IMR-90 (cell line): ENCODE data around the gene S100A13. TPM values are rescaled to one million over a fixed set of nuclear protein-coding genes. Genes with fewer than 3 reads are reported as not detected.

Experiments used
- ATAC-seq: fragments of 200-7000 bp; cut with Tn5 transposase; 2 replicates; pipeline ENCODE4 v1.9.1; 2020; ENCODE audit warnings: low read depth, mild to moderate bottlenecking, moderate library complexity
- BruUV-seq: library from RNA; stranded (reverse); fragments of 400-500 nt; replicated peaks from 2 replicates; lab custom pipeline; 2021; lab: Mats Ljungman, UMichigan
- CTCF ChIA-PET: fragments of 300-600 bp; formaldehyde crosslinking; extraction: SDS; loops from one replicate; lab custom pipeline; 2021; ENCODE audit warnings: antibody characterized with exemption; lab: Yijun Ruan, JAX
- POLR2A ChIA-PET: fragments of 300-600 bp; sonication (Branson Sonifier 250); formaldehyde crosslinking; loops from one replicate; lab custom pipeline; 2022; ENCODE audit warnings: antibody characterized with exemption; ENCODE audit not compliant: unreplicated experiment; lab: Charles Lee
- DNase-seq: peaks from one replicate; pipeline ENCODE4 v3.0.0; 2013
- H2AFZ ChIP-seq: replicated peaks from 2 replicates; pipeline ENCODE3; 2013; ENCODE audit warnings: low read length, mild to moderate bottlenecking; ENCODE audit not compliant: poor library complexity
- H2AK5ac ChIP-seq: 2 replicates; pipeline ENCODE4 v1.6.1; 2013; ENCODE audit warnings: low read depth, low read length, inconsistent platforms
- H2AK9ac ChIP-seq: replicated peaks from 2 replicates; pipeline ENCODE3; 2013; ENCODE audit warnings: mild to moderate bottlenecking, low read depth, low read length, moderate library complexity; ENCODE audit not compliant: poor library complexity
- H2BK120ac ChIP-seq: 2 replicates; pipeline ENCODE4 v1.6.1; 2013; ENCODE audit warnings: low read depth, low read length, inconsistent platforms
- H2BK15ac ChIP-seq: 3 replicates; pipeline ENCODE4 v1.6.1; 2013; ENCODE audit warnings: low read depth, low read length, inconsistent platforms
- H2BK20ac ChIP-seq: 2 replicates; pipeline ENCODE4 v1.6.1; 2013; ENCODE audit warnings: low read depth, mild to moderate bottlenecking, inconsistent platforms, low read length, moderate library complexity
- H2BK5ac ChIP-seq: 2 replicates; pipeline ENCODE4 v1.6.1; 2013; ENCODE audit warnings: mild to moderate bottlenecking, low read depth, low read length, inconsistent platforms; ENCODE audit not compliant: poor library complexity, severe bottlenecking
- H3K14ac ChIP-seq: replicated peaks from 2 replicates; pipeline ENCODE4 v1.6.1; 2013; ENCODE audit warnings: low read depth, low read length, inconsistent platforms
- H3K18ac ChIP-seq: 2 replicates; pipeline ENCODE4 v1.6.1; 2013; ENCODE audit warnings: low read depth, low read length, control low read depth
- H3K23ac ChIP-seq: 2 replicates; pipeline ENCODE4 v1.6.1; 2013; ENCODE audit warnings: low read depth, low read length, inconsistent platforms
- H3K27ac ChIP-seq: 2 replicates; pipeline ENCODE4 v1.5.1; 2013; ENCODE audit warnings: mild to moderate bottlenecking, control low read depth, low read length; ENCODE audit not compliant: insufficient read depth
- H3K27me3 ChIP-seq: 2 replicates; pipeline ENCODE4 v1.6.1; 2013; ENCODE audit warnings: low read length; ENCODE audit not compliant: control insufficient read depth, insufficient read depth
- H3K36me3 ChIP-seq: 2 replicates; pipeline ENCODE4 v1.6.1; 2013; ENCODE audit warnings: low read length, mixed read lengths; ENCODE audit not compliant: control insufficient read depth, insufficient read depth
- H3K4ac ChIP-seq: 2 replicates; pipeline ENCODE4 v1.6.1; 2013; ENCODE audit warnings: low read depth, low read length, inconsistent platforms
- H3K4me1 ChIP-seq: 2 replicates; pipeline ENCODE4 v1.6.1; 2013; ENCODE audit warnings: low read length, mixed read lengths; ENCODE audit not compliant: control insufficient read depth, insufficient read depth
- H3K4me2 ChIP-seq: 2 replicates; pipeline ENCODE4 v1.6.1; 2013; ENCODE audit warnings: low read depth, mild to moderate bottlenecking, control low read depth, low read length, moderate library complexity
- H3K4me3 ChIP-seq: 2 replicates; pipeline ENCODE4 v1.5.1; 2013; ENCODE audit warnings: low read depth, mild to moderate bottlenecking, control low read depth, low read length, moderate library complexity; ENCODE audit not compliant: insufficient read depth
- H3K56ac ChIP-seq: 2 replicates; pipeline ENCODE4 v1.6.1; 2013; ENCODE audit warnings: low read length, inconsistent platforms; ENCODE audit not compliant: insufficient read depth; ENCODE audit errors: extremely low read depth
- H3K79me1 ChIP-seq, 2 experiments: 2 replicates each; pipeline ENCODE4 v1.6.1; 2013; ENCODE audit warnings: low read length in 2 of 2, inconsistent platforms in 1 of 2, low read depth in 1 of 2
- H3K9ac ChIP-seq: 2 replicates; pipeline ENCODE4 v1.6.1; 2013; ENCODE audit warnings: low read depth, low read length, control low read depth
- H3K9me1 ChIP-seq: 2 replicates; pipeline ENCODE4 v1.6.1; 2013; ENCODE audit warnings: low read length, inconsistent platforms; ENCODE audit not compliant: insufficient read depth
- H3K9me3 ChIP-seq: 2 replicates; pipeline ENCODE4 v1.6.1; 2013; ENCODE audit warnings: low read length; ENCODE audit not compliant: control insufficient read depth, insufficient read depth
- H4K20me1 ChIP-seq: 2 replicates; pipeline ENCODE4 v1.6.1; 2013; ENCODE audit warnings: low read length, inconsistent platforms; ENCODE audit not compliant: insufficient read depth
- H4K5ac ChIP-seq: 2 replicates; pipeline ENCODE4 v1.6.1; 2013; ENCODE audit warnings: mild to moderate bottlenecking, low read depth, low read length, control low read depth
- H4K8ac ChIP-seq, 2 experiments: 2 replicates each; pipeline ENCODE4 v1.6.1; 2013; ENCODE audit warnings: low read depth in 2 of 2, low read length in 2 of 2, control low read depth in 1 of 2, inconsistent platforms in 1 of 2
- H4K91ac ChIP-seq: 2 replicates; pipeline ENCODE4 v1.6.1; 2013; ENCODE audit warnings: low read depth, low read length, inconsistent platforms; ENCODE audit not compliant: insufficient read depth
- BHLHE40 ChIP-seq: fragments of 150-350 bp; IDR thresholded peaks from 2 replicates; pipeline ENCODE4 v1.6.1; 2016; ENCODE audit warnings: mild to moderate bottlenecking, low read depth, low read length
- CEBPB ChIP-seq: IDR thresholded peaks from 2 replicates; pipeline ENCODE4 v1.6.1; 2012; ENCODE audit warnings: low read depth, low read length, improper control_type of control experiment
- CTCF ChIP-seq: conservative IDR thresholded peaks from 2 replicates; pipeline ENCODE4 v1.5.1; 2012; ENCODE audit warnings: mild to moderate bottlenecking, low read depth, low read length, improper control_type of control experiment
- ELK1 ChIP-seq: fragments of 150-350 bp; IDR thresholded peaks from 2 replicates; pipeline ENCODE4 v1.6.1; 2016; ENCODE audit warnings: low read depth, mild to moderate bottlenecking, low read length, moderate library complexity, borderline replicate concordance
- FOS ChIP-seq: fragments of 150-350 bp; IDR thresholded peaks from 2 replicates; pipeline ENCODE4 v1.6.1; 2016; ENCODE audit warnings: low read depth, low read length
- MAZ ChIP-seq: IDR thresholded peaks from 2 replicates; pipeline ENCODE4 v1.6.1; 2012; ENCODE audit warnings: low read depth, mild to moderate bottlenecking, low read length, improper control_type of control experiment, moderate library complexity, borderline replicate concordance
- POLR2A ChIP-seq: IDR thresholded peaks from 2 replicates; pipeline ENCODE4 v1.6.1; 2012; ENCODE audit warnings: mild to moderate bottlenecking, low read depth, low read length
- RAD21 ChIP-seq: IDR thresholded peaks from 2 replicates; pipeline ENCODE4 v1.6.1; 2012; ENCODE audit warnings: low read length, improper control_type of control experiment
- RCOR1 ChIP-seq: IDR thresholded peaks from 2 replicates; pipeline ENCODE4 v1.6.1; 2012; ENCODE audit warnings: mild to moderate bottlenecking, low read length, improper control_type of control experiment; ENCODE audit not compliant: insufficient replicate concordance
- RFX5 ChIP-seq: IDR thresholded peaks from 2 replicates; pipeline ENCODE4 v1.8.0; 2012; ENCODE audit warnings: low read depth, mild to moderate bottlenecking, low read length, moderate library complexity
- USF2 ChIP-seq: fragments of 150-350 bp; IDR thresholded peaks from 2 replicates; pipeline ENCODE4 v1.6.1; 2017; ENCODE audit warnings: mild to moderate bottlenecking, antibody characterized with exemption, low read length, low read depth
- WGBS, 2 experiments: methylation state at CpG; one replicate each; pipeline versions ENCODE4 v1.1.5 to v1.1.7; 2013; ENCODE audit warnings: missing lambda C conversion rate in 2 of 2; ENCODE audit not compliant: insufficient read length in 1 of 2; ENCODE audit errors: extremely low coverage in 2 of 2; 5-methylcytosine and 5-hydroxymethylcytosine counted together
- dilution Hi-C: fragments of 300-500 bp; cut with HindIII; formaldehyde crosslinking; loops from one replicate; pipeline ENCODE4 v1.14.3; 2018; ENCODE audit warnings: low sequenced_read_pairs; ENCODE audit not compliant: unreplicated experiment
- in situ Hi-C: fragments of 300-500 bp; cut with MboI; formaldehyde crosslinking; loops from 3 replicates; pipeline ENCODE4 v1.14.3; 2019; ENCODE audit warnings: low sequenced_read_pairs, inconsistent platforms, mixed read lengths
- intact Hi-C: fragments of 100-400 bp; cut with micrococcal nuclease; formaldehyde crosslinking; loops from 2 replicates; pipeline ENCODE4 v1.10.0; 2022
- polyA plus RNA-seq, 3 experiments: library from polyadenylated mRNA; depleted of rRNA; stranded (reverse); fragments of >200 nt; gene quantifications; 2 replicates each; pipeline ENCODE4 v1.2.3, GENCODE V29; 2012; ENCODE audit warnings: low replicate concordance in 1 of 3
- total RNA-seq: library from RNA; depleted of rRNA; stranded (reverse); fragments of >200 nt; gene quantifications from 2 replicates; pipeline ENCODE4 v1.2.3, GENCODE V29; 2012

The S100A13 gene
- total and polyA plus RNA-seq, 2 of the 4 experiments (the other 2 are of a cell fraction), result 122 to 468 TPM

GRCh38 chr1:153647346-153647714, 20.0 kb upstream of the S100A13 start:
- TF ChIP-seq USF2 (no peak), CEBPB (no peak), MAZ (no peak), RFX5 (no peak), POLR2A (no peak), BHLHE40 (no peak), RAD21 (no peak), RCOR1 (no peak), FOS (no peak), CTCF (no peak), ELK1 (no peak)
- Histone ChIP-seq H3K27me3 (no peaks in the 10 kb centered on the region), H3K23ac (no peak overlapping the region), H3K4me3 (no peak overlapping the region), H2AFZ (peak overlapping the region; percentile 63), H3K56ac (no peak overlapping the region), H4K5ac (no peak overlapping the region), H2BK15ac (no peak overlapping the region), H3K4me1 (no peaks in the 10 kb centered on the region), H2BK120ac (no peak overlapping the region), H3K36me3 (peaks cover 26% of the 10 kb centered on the region), H4K8ac (no peak overlapping the region), H3K18ac (no peak overlapping the region), H3K27ac (no peak overlapping the region), H3K14ac (no peak overlapping the region), H3K4ac (no peak overlapping the region), H4K20me1 (peaks cover 4% of the 10 kb centered on the region; the same call in 1 of the 2 replicates), H3K9me1 (peaks cover 8% of the 10 kb centered on the region), H2AK5ac (no peak overlapping the region), H4K91ac (no peak overlapping the region), H2BK5ac (no peak overlapping the region), H2BK20ac (no peak overlapping the region), H2AK9ac (no peak overlapping the region), H3K4me2 (no peak overlapping the region), H3K9me3 (no peaks in the 10 kb centered on the region), H3K79me1 (peaks cover 3 to 34% of the 10 kb centered on the region in 2 experiments; a peak in 3 of 4 replicates), H3K9ac (no peak overlapping the region)
- DNase-seq, result no peak
- no TSS peak for BruUV-seq
- in situ Hi-C loops (loop anchor here (10.0 kb wide), 1 partner anchor 133 kb away; no protein-coding TSS in a partner anchor), intact Hi-C loops (no loop called here), dilution Hi-C loops (no loop called here)
- ChIA-PET CTCF (no interaction called here), POLR2A (no interaction called here)
- peak; percentile 40 for ATAC-seq
- WGBS, 2 experiments, result no CpG with 5 or more reads among the region's 2 CpGs
